HS-27A (cell line): ENCODE measurements around the gene SLC22A23.
"Not testable (repeated sequence)": the region's sequence is repeated elsewhere in the genome, so short reads cannot be mapped to it uniquely, and the experiment has no call there.

Experiments
- DNase-seq: peaks from one replicate; pipeline ENCODE4 v3.0.0-alpha.2; 2012; ENCODE audit warnings: low read depth, missing footprints

The SLC22A23 gene

GRCh38 chr6:3384241-3385143 lies 72.4 kb downstream of the SLC22A23 start:
- no peak for DNase-seq

GRCh38 chr6:3383525-3383924 lies 73.3 kb downstream of the SLC22A23 start:
- no peak for DNase-seq

- DNase-seq: no peak
Observed at GRCh38 chr6:3382326-3383279, 74.2 kb downstream of the SLC22A23 start.

GRCh38 chr6:3381233-3381921 lies 75.5 kb downstream of the SLC22A23 start:
- DNase-seq: no peak

- DNase-seq: no peak
Observed at GRCh38 chr6:3380344-3381232, 76.3 kb downstream of the SLC22A23 start.

GRCh38 chr6:3379482-3380060 lies 77.3 kb downstream of the SLC22A23 start:
- DNase-seq: no peak

- DNase-seq: not testable (repeated sequence)
Observed at GRCh38 chr6:3378808-3379207, 78.0 kb downstream of the SLC22A23 start.

- not testable (repeated sequence) for DNase-seq
Observed at GRCh38 chr6:3378398-3378782, 78.5 kb downstream of the SLC22A23 start.

GRCh38 chr6:3377536-3378397 lies 79.1 kb downstream of the SLC22A23 start:
- no peak for DNase-seq

- DNase-seq: no peak
Observed at GRCh38 chr6:3376893-3377535, 79.8 kb downstream of the SLC22A23 start.

GRCh38 chr6:3376064-3376463 lies 80.8 kb downstream of the SLC22A23 start:
- DNase-seq: no peak

- no peak for DNase-seq
Observed at GRCh38 chr6:3373597-3374203, 83.2 kb downstream of the SLC22A23 start.

- no peak for DNase-seq
Observed at GRCh38 chr6:3372912-3373554, 83.8 kb downstream of the SLC22A23 start.

- DNase-seq: no peak
Observed at GRCh38 chr6:3372184-3372846, 84.5 kb downstream of the SLC22A23 start.

- no peak for DNase-seq
Observed at GRCh38 chr6:3371222-3371949, 85.5 kb downstream of the SLC22A23 start.

GRCh38 chr6:3370361-3371221 lies 86.3 kb downstream of the SLC22A23 start:
- no peak for DNase-seq
